MM.1S (cell line): ENCODE results near the gene BHMT2.

Experiments used
- DNase-seq: peaks from one replicate; pipeline ENCODE4 v3.0.0-alpha.2; 2015
- H2AFZ ChIP-seq: fragments of 300-600 bp; sonication (generic); 2 replicates; pipeline ENCODE4 v1.6.0; 2016; ENCODE audit warnings: antibody characterized with exemption, low read length
- H3F3A ChIP-seq: fragments of 300-600 bp; sonication (generic); 2 replicates; pipeline ENCODE4 v1.6.1; 2016; ENCODE audit warnings: mild to moderate bottlenecking, antibody characterized with exemption, low read length, moderate library complexity, mixed read lengths; ENCODE audit not compliant: insufficient read depth
- H3K27ac ChIP-seq: fragments of 300-600 bp; sonication (generic); 2 replicates; pipeline ENCODE4 v1.5.1; 2016; ENCODE audit warnings: mild to moderate bottlenecking, low read length
- H3K27me3 ChIP-seq: fragments of 300-600 bp; sonication (generic); replicated peaks from 2 replicates; pipeline ENCODE4 v1.6.0; 2016; ENCODE audit warnings: low read length; ENCODE audit not compliant: insufficient read depth
- H3K36me3 ChIP-seq: fragments of 300-600 bp; sonication (generic); replicated peaks from 2 replicates; pipeline ENCODE4 v1.6.1; 2016; ENCODE audit warnings: mild to moderate bottlenecking, low read length, mixed read lengths; ENCODE audit not compliant: insufficient read depth
- H3K4me1 ChIP-seq: fragments of 300-600 bp; sonication (generic); 2 replicates; pipeline ENCODE4 v1.6.1; 2016; ENCODE audit warnings: low read length, mixed read lengths
- H3K4me2 ChIP-seq: fragments of 300-600 bp; sonication (generic); 2 replicates; pipeline ENCODE4 v1.6.0; 2016; ENCODE audit warnings: low read depth, low read length
- H3K4me3 ChIP-seq: fragments of 300-600 bp; sonication (generic); 2 replicates; pipeline ENCODE4 v1.5.1; 2016; ENCODE audit warnings: low read length, mixed read lengths
- H3K79me2 ChIP-seq: fragments of 300-600 bp; sonication (generic); 2 replicates; pipeline ENCODE4 v1.6.1; 2016; ENCODE audit warnings: mixed run types, low read length, mixed read lengths
- H3K9ac ChIP-seq: fragments of 300-600 bp; sonication (generic); 2 replicates; pipeline ENCODE4 v1.6.1; 2016; ENCODE audit warnings: low read length, mixed read lengths
- H3K9me2 ChIP-seq: fragments of 300-600 bp; sonication (generic); replicated peaks from 2 replicates; pipeline ENCODE4 v1.6.1; 2016; ENCODE audit warnings: mild to moderate bottlenecking, low read length, mixed read lengths; ENCODE audit not compliant: insufficient read depth
- H3K9me3 ChIP-seq: fragments of 300-600 bp; sonication (generic); replicated peaks from 2 replicates; pipeline ENCODE4 v1.6.1; 2016; ENCODE audit warnings: mild to moderate bottlenecking, low read length, mixed read lengths; ENCODE audit not compliant: insufficient read depth
- H4K20me1 ChIP-seq: fragments of 300-600 bp; sonication (generic); 2 replicates; pipeline ENCODE4 v1.6.1; 2016; ENCODE audit warnings: mild to moderate bottlenecking, low read length, moderate library complexity, mixed read lengths; ENCODE audit not compliant: insufficient read depth
- CTCF ChIP-seq: fragments of 300-600 bp; sonication (generic); IDR thresholded peaks from 2 replicates; pipeline ENCODE4 v1.5.1; 2016; ENCODE audit warnings: antibody characterized with exemption, low read length, mixed read lengths
- EZH2 ChIP-seq: fragments of 300-600 bp; sonication (generic); optimal IDR thresholded peaks from 2 replicates; pipeline ENCODE3; 2017; ENCODE audit warnings: low read depth, mild to moderate bottlenecking, antibody characterized with exemption, low read length, mixed read lengths
- EZH2phosphoT487 ChIP-seq: fragments of 300-600 bp; sonication (generic); IDR thresholded peaks from 2 replicates; pipeline ENCODE4 v1.6.1; 2018; ENCODE audit warnings: antibody characterized with exemption, low read length

BHMT2 gene

GRCh38 chr5:79080804-79081203 is 11.2 kb downstream of the BHMT2 start:
- Histone ChIP-seq H3K9me2 (no peaks in the 10 kb centered on the region), H3K36me3 (no peaks in the 10 kb centered on the region), H3F3A (no peaks in the 10 kb centered on the region), H3K4me3 (no peak overlapping the region), H2AFZ (no peak overlapping the region), H3K79me2 (no peaks in the 10 kb centered on the region), H3K9me3 (no peaks in the 10 kb centered on the region), H3K27ac (no peak overlapping the region), H3K9ac (no peak overlapping the region), H4K20me1 (no peaks in the 10 kb centered on the region), H3K4me1 (no peaks in the 10 kb centered on the region), H3K4me2 (no peak overlapping the region), H3K27me3 (no peaks in the 10 kb centered on the region)
- DNase-seq, result no peak
- no peak for TF ChIP-seq CTCF
- TF ChIP-seq EZH2, result no peak
- TF ChIP-seq EZH2phosphoT487, result no peak

- no peaks in the 10 kb centered on the region for H3K9me3 ChIP-seq
- no peak for TF ChIP-seq EZH2
- no peak for TF ChIP-seq CTCF
- no peak for TF ChIP-seq EZH2phosphoT487
- H3K9me2 ChIP-seq, result no peaks in the 10 kb centered on the region
- H3F3A ChIP-seq, result no peaks in the 10 kb centered on the region
- no peaks in the 10 kb centered on the region for H3K79me2 ChIP-seq
- H3K4me3 ChIP-seq, result no peak overlapping the region
- H3K9ac ChIP-seq, result no peak overlapping the region
- H3K36me3 ChIP-seq, result no peaks in the 10 kb centered on the region
- H4K20me1 ChIP-seq, result no peaks in the 10 kb centered on the region
- no peaks in the 10 kb centered on the region for H3K27me3 ChIP-seq
- no peaks in the 10 kb centered on the region for H3K4me1 ChIP-seq
- no peak overlapping the region for H2AFZ ChIP-seq
- H3K27ac ChIP-seq, result no peak overlapping the region
- H3K4me2 ChIP-seq, result no peak overlapping the region
- DNase-seq, result no peak
Measured at GRCh38 chr5:79081779-79082178, 12.2 kb downstream of the BHMT2 start.

GRCh38 chr5:79086116-79086515 is 16.5 kb downstream of the BHMT2 start:
- Histone ChIP-seq H3K9ac (no peak overlapping the region), H3K27ac (no peak overlapping the region), H3K4me1 (no peaks in the 10 kb centered on the region), H3K9me3 (no peaks in the 10 kb centered on the region), H3K27me3 (no peaks in the 10 kb centered on the region), H2AFZ (no peak overlapping the region), H4K20me1 (no peaks in the 10 kb centered on the region), H3K9me2 (no peaks in the 10 kb centered on the region), H3F3A (no peaks in the 10 kb centered on the region), H3K79me2 (no peaks in the 10 kb centered on the region), H3K4me2 (no peak overlapping the region), H3K36me3 (no peaks in the 10 kb centered on the region), H3K4me3 (no peak overlapping the region)
- TF ChIP-seq CTCF (no peak), EZH2phosphoT487 (no peak), EZH2 (no peak)
- DNase-seq, result no peak
